Cerebellar cortex (tissue), 1 donor: ENCODE data around the gene RMI2.

Experiments used
- DNase-seq: peaks from one replicate; pipeline ENCODE4 v3.0.0-alpha.2; 2015; ENCODE audit warnings: low spot score

Gene RMI2

GRCh38 chr16:11328172-11329070 is 16.8 kb upstream of the RMI2 start:
- peak; percentile 32 for DNase-seq

GRCh38 chr16:11329071-11329491 is 16.2 kb upstream of the RMI2 start:
- no peak for DNase-seq

- no peak for DNase-seq
These were observed 15.4 kb upstream of the RMI2 start for GRCh38 chr16:11329891-11330290.

GRCh38 chr16:11330526-11331237 is 14.6 kb upstream of the RMI2 start:
- DNase-seq = no peak

- no peak for DNase-seq
These were observed 13.3 kb upstream of the RMI2 start for GRCh38 chr16:11331967-11332366.

- DNase-seq = no peak
These were observed 12.2 kb upstream of the RMI2 start for GRCh38 chr16:11333010-11333409.

- no peak for DNase-seq
These were observed 11.6 kb upstream of the RMI2 start for GRCh38 chr16:11333702-11334101.

GRCh38 chr16:11334831-11335404 is 10.3 kb upstream of the RMI2 start:
- no peak for DNase-seq

GRCh38 chr16:11339075-11339474 is 6.2 kb upstream of the RMI2 start:
- no peak for DNase-seq

GRCh38 chr16:11340710-11341109 is 4.5 kb upstream of the RMI2 start:
- no peak for DNase-seq

GRCh38 chr16:11341371-11341770 is 3.9 kb upstream of the RMI2 start:
- DNase-seq = no peak

GRCh38 chr16:11342021-11342855 is 3.0 kb upstream of the RMI2 start:
- DNase-seq = no peak

GRCh38 chr16:11346700-11347319 is 1.6 kb downstream of the RMI2 start:
- no peak for DNase-seq

- no peak for DNase-seq
These were observed 2.6 kb downstream of the RMI2 start for GRCh38 chr16:11347831-11348230.

GRCh38 chr16:11348737-11349598 is 3.7 kb downstream of the RMI2 start:
- no peak for DNase-seq

- DNase-seq = no peak
These were observed 4.5 kb downstream of the RMI2 start for GRCh38 chr16:11349599-11350276.

- no peak for DNase-seq
These were observed 5.3 kb downstream of the RMI2 start for GRCh38 chr16:11350519-11350918.

- DNase-seq = no peak
These were observed 5.7 kb downstream of the RMI2 start for GRCh38 chr16:11350921-11351335.

GRCh38 chr16:11353158-11353557 is 7.9 kb downstream of the RMI2 start:
- no peak for DNase-seq

- no peak for DNase-seq
These were observed 9.1 kb downstream of the RMI2 start for GRCh38 chr16:11354407-11354732.
